GM12878 (cell line): ENCODE measurements around the gene CIDEC. TPM values are rescaled to one million over a fixed set of nuclear protein-coding genes. Genes with fewer than 3 reads are reported as not detected.

Source experiments
- ATAC-seq: fragments of 200-7000 bp; cut with Tn5 transposase; 3 replicates; pipeline ENCODE4 v1.9.1; 2020; ENCODE audit warnings: mild to moderate bottlenecking, moderate library complexity
- BruUV-seq: library from RNA; stranded (reverse); fragments of 400-500 nt; replicated peaks from 2 replicates; lab custom pipeline; 2021; lab: Mats Ljungman, UMichigan
- CTCF ChIA-PET: fragments of 300-600 bp; sonication (Branson Sonifier 250); formaldehyde crosslinking; extraction: SDS; loops from one replicate; lab custom pipeline; 2021; ENCODE audit warnings: inconsistent platforms; lab: Yijun Ruan, JAX
- POLR2A ChIA-PET: fragments of 350-600 bp; formaldehyde crosslinking; extraction: SDS; loops from one replicate; lab custom pipeline; 2021; ENCODE audit warnings: inconsistent platforms; lab: Charles Lee
- RAD21 ChIA-PET: fragments of 300-600 bp; sonication (Branson Sonifier 250); formaldehyde crosslinking; loops from one replicate; lab custom pipeline; 2023; ENCODE audit warnings: antibody characterized with exemption; ENCODE audit not compliant: unreplicated experiment; lab: Charles Lee
- SMC1A ChIA-PET: fragments of 300-600 bp; sonication (Branson Sonifier 250); formaldehyde crosslinking; loops from one replicate; lab custom pipeline; 2023; ENCODE audit not compliant: unreplicated experiment, uncharacterized antibody; lab: Charles Lee
- DNase-seq: peaks from one replicate; pipeline ENCODE4 v3.0.0-alpha.2; 2011; ENCODE audit warnings: low read depth, low spot score
- FAIRE-seq: peaks from 3 replicates; lab custom pipeline; 2011; peaks lifted over from hg19 to GRCh38; lab: Jason Lieb, UNC
- H2AFZ ChIP-seq: 2 replicates; pipeline ENCODE4 v1.6.0; 2011; ENCODE audit warnings: low read depth, low read length, control low read depth; ENCODE audit not compliant: control insufficient read depth
- H3K27ac ChIP-seq: 2 replicates; pipeline ENCODE4 v1.5.1; 2011; ENCODE audit warnings: control low read depth; ENCODE audit not compliant: control insufficient read depth, insufficient read depth
- H3K27me3 ChIP-seq, 2 experiments: replicated peaks in 1 of 2; 2 replicates each; pipeline versions ENCODE4 v1.6.0 to v1.6.1; 2011; ENCODE audit warnings: low read length in 1 of 2; ENCODE audit not compliant: control insufficient read depth in 2 of 2, insufficient read depth in 2 of 2
- H3K36me3 ChIP-seq, 2 experiments: 2 replicates each; pipeline ENCODE4 v1.5.1; 2011; ENCODE audit warnings: low read length in 1 of 2; ENCODE audit not compliant: control insufficient read depth in 2 of 2, insufficient read depth in 2 of 2
- H3K4me1 ChIP-seq: 2 replicates; pipeline ENCODE4 v1.6.1; 2011; ENCODE audit warnings: mild to moderate bottlenecking, low read length, moderate library complexity, mixed read lengths; ENCODE audit not compliant: control insufficient read depth, insufficient read depth
- H3K4me2 ChIP-seq: 2 replicates; pipeline ENCODE4 v1.6.0; 2011; ENCODE audit warnings: control low read depth; ENCODE audit not compliant: control insufficient read depth, insufficient read depth
- H3K4me3 ChIP-seq: fragments of 200-600 bp; sonication (generic); 2 replicates; pipeline ENCODE4 v1.5.1; 2016
- H3K79me2 ChIP-seq: 2 replicates; pipeline ENCODE4 v1.6.0; 2011; ENCODE audit warnings: low read length; ENCODE audit not compliant: control insufficient read depth, insufficient read depth
- H3K9ac ChIP-seq: 2 replicates; pipeline ENCODE4 v1.8.0; 2011; ENCODE audit warnings: low read length, control low read depth, mixed read lengths; ENCODE audit not compliant: control insufficient read depth, insufficient read depth
- H3K9me3 ChIP-seq: replicated peaks from 3 replicates; pipeline ENCODE4 v1.5.1; 2011; ENCODE audit warnings: mild to moderate bottlenecking, low read length; ENCODE audit not compliant: control insufficient read depth, insufficient read depth
- H4K20me1 ChIP-seq: 2 replicates; pipeline ENCODE4 v1.6.0; 2011; ENCODE audit not compliant: control insufficient read depth, insufficient read depth
- BHLHE40 ChIP-seq, 2 experiments: fragments of 450-650 bp in 1 of 2; IDR thresholded peaks; 2 replicates each; pipeline ENCODE4 v1.6.1; 2011 to 2017; ENCODE audit warnings: low read depth in 2 of 2, borderline replicate concordance in 1 of 2, improper control_type of control experiment in 1 of 2, low read length in 1 of 2, mild to moderate bottlenecking in 1 of 2
- BRCA1 ChIP-seq: IDR thresholded peaks from 2 replicates; pipeline ENCODE4 v1.6.1; 2011; ENCODE audit warnings: low read depth, low read length, improper control_type of control experiment
- CEBPZ ChIP-seq: fragments of 150-350 bp; IDR thresholded peaks from 2 replicates; pipeline ENCODE4 v1.6.1; 2016; ENCODE audit warnings: low read depth, low read length
- EGR1 ChIP-seq, 2 experiments: IDR thresholded peaks; 1 replicate in 1 of 2; 2 replicates in 1 of 2; pipeline ENCODE4 v1.6.1; 2011 to 2012; ENCODE audit warnings: low read depth in 2 of 2, low read length in 2 of 2, borderline replicate concordance in 1 of 2, mild to moderate bottlenecking in 1 of 2, moderate library complexity in 1 of 2
- FOXK2 ChIP-seq: fragments of 450-650 bp; IDR thresholded peaks from 2 replicates; pipeline ENCODE4 v1.6.1; 2017; ENCODE audit warnings: mild to moderate bottlenecking, moderate library complexity
- HDAC2 ChIP-seq: fragments of 200-600 bp; sonication (generic); IDR thresholded peaks from 2 replicates; pipeline ENCODE4 v1.6.1; 2017
- MEF2A ChIP-seq: IDR thresholded peaks from 2 replicates; pipeline ENCODE4 v1.6.1; 2011; ENCODE audit warnings: low read depth, mild to moderate bottlenecking, low read length, moderate library complexity; ENCODE audit not compliant: insufficient read depth
- MEF2B ChIP-seq: fragments of 450-650 bp; IDR thresholded peaks from 2 replicates; pipeline ENCODE4 v1.6.1; 2018; ENCODE audit warnings: mild to moderate bottlenecking, moderate library complexity; ENCODE audit not compliant: partially characterized antibody, poor library complexity, severe bottlenecking
- RFX5 ChIP-seq: IDR thresholded peaks from 2 replicates; pipeline ENCODE4 v1.6.1; 2011; ENCODE audit warnings: low read depth, low read length, improper control_type of control experiment
- SMAD1 ChIP-seq: fragments of 450-650 bp; IDR thresholded peaks from 2 replicates; pipeline ENCODE4 v1.6.1; 2018; ENCODE audit warnings: mild to moderate bottlenecking, low read depth; ENCODE audit not compliant: partially characterized antibody
- SMC3 ChIP-seq: IDR thresholded peaks from 2 replicates; pipeline ENCODE4 v1.6.1; 2011; ENCODE audit warnings: low read length, improper control_type of control experiment, borderline replicate concordance
- TCF3 ChIP-seq: IDR thresholded peaks from 2 replicates; pipeline ENCODE4 v1.6.1; 2012; ENCODE audit warnings: low read depth, mild to moderate bottlenecking, low read length, borderline replicate concordance; ENCODE audit not compliant: insufficient read depth
- WGBS: methylation state at CpG from one replicate; pipeline ENCODE4 v1.1.6; 2016; ENCODE audit warnings: low lambda C conversion rate; ENCODE audit not compliant: insufficient replicate concordance, insufficient coverage; ENCODE audit errors: missing lambda C conversion rate; 5-methylcytosine and 5-hydroxymethylcytosine counted together
- in situ Hi-C: fragments of 300-500 bp; cut with MboI; formaldehyde crosslinking; loops from 9 replicates; pipeline ENCODE4 v1.14.3; 2018; ENCODE audit warnings: mixed read lengths
- intact Hi-C: fragments of 100-400 bp; cut with micrococcal nuclease; formaldehyde crosslinking; loops from one replicate; pipeline ENCODE4 v1.14.2; 2022; ENCODE audit not compliant: unreplicated experiment
- polyA plus RNA-seq, 11 experiments: library from polyadenylated mRNA; depleted of rRNA in 4 of 11; unstranded in 6 of 11; stranded (reverse) in 5 of 11; fragments of >200 nt; fragmentation: Nextera tagmentation in 4 of 11; fragmentation: Illumina TruSeq in 1 of 11; extraction: Ambion mirVana in 4 of 11; extraction: Trizol in 1 of 11; gene quantifications; 1 replicate in 1 of 11; 2 replicates in 10 of 11; pipeline versions ENCODE4 v1.2.1 to v1.2.3, GENCODE V29; 2011 to 2016; ENCODE audit warnings: inconsistent platforms in 2 of 11, missing spikeins in 2 of 11, low read depth in 1 of 11
- total RNA-seq, 4 experiments: library from RNA; depleted of rRNA in 3 of 4; stranded (reverse); fragments of >200 nt in 3 of 4; fragmentation: Illumina TruSeq in 1 of 4; extraction: Trizol in 1 of 4; gene quantifications; 2 replicates each; pipeline versions ENCODE4 v1.2.1 to v1.2.3, GENCODE V29; 2013 to 2021

The CIDEC gene
- total and polyA plus RNA-seq, 10 of the 15 experiments (the other 5 are each of a cell fraction or from before 2014, with no cell fraction given) = 0.10 to 0.49 TPM; not detected in 8

GRCh38 chr3:9914559-9915253 is 34.7 kb upstream of the CIDEC start:
- TF ChIP-seq EGR1 (IDR thresholded peaks at IDR 0.05; ENCODE audit: borderline replicate concordance in 1 of 2, low read depth in 2 of 2, low read length in 2 of 2) (0 out of 3 replicates have a peak, but pooled peaks of 1 of the 2 experiments have one; percentile 8), HDAC2 (no peak)
- POLR2A ChIA-PET = interaction anchor here (0.8 kb wide), 1 partner anchor 14 kb away, joined by 3 read pairs; no protein-coding TSS in a partner anchor
- in situ Hi-C loops = no loop called here
- Histone ChIP-seq H4K20me1 (no peaks in the 10 kb centered on the region), H3K36me3 (no peaks in the 10 kb centered on the region), H3K27ac (no peak overlapping the region), H3K4me1 (peaks cover 12% of the 10 kb centered on the region), H3K27me3 (peaks cover 0 to 2% of the 10 kb centered on the region in 2 experiments; a peak in 1 of 4 replicates), H3K9ac (no peak overlapping the region; the same call in 1 of the 2 replicates), H3K4me3 (peak overlapping the region; percentile 54), H2AFZ (peak overlapping the region; percentile 81), H3K4me2 (peak overlapping the region; percentile 98), H3K9me3 (no peaks in the 10 kb centered on the region), H3K79me2 (no peaks in the 10 kb centered on the region)
- intact Hi-C loops = no loop called here
- ATAC-seq = no peak; the same call in 1 of the 3 replicates
- CTCF ChIA-PET = interaction anchor here (1.3 to 4.4 kb wide), 3 partner anchors 17 to 64 kb away, joined by 3 to 31 read pairs (median 3); partner anchors contain the start of gene CRELD1
- 58% methylated on average over 8 of the region's 15 CpGs for WGBS
- no peak for DNase-seq
- RAD21 ChIA-PET = interaction anchor here (1.2 kb wide), 1 partner anchor 18 kb away, joined by 4 read pairs; no protein-coding TSS in a partner anchor
- SMC1A ChIA-PET = interaction anchor here (0.6 kb wide), 1 partner anchor 23 kb away, joined by 3 read pairs; no protein-coding TSS in a partner anchor
- BruUV-seq = no TSS peak
- no peak for FAIRE-seq

GRCh38 chr3:9914011-9914410 is 34.0 kb upstream of the CIDEC start:
- Histone ChIP-seq H3K4me2 (no peak overlapping the region), H3K9me3 (no peaks in the 10 kb centered on the region), H3K4me1 (peaks cover 18% of the 10 kb centered on the region), H3K36me3 (no peaks in the 10 kb centered on the region), H3K79me2 (no peaks in the 10 kb centered on the region), H3K27me3 (peaks cover 0 to 2% of the 10 kb centered on the region in 2 experiments; a peak in 1 of 4 replicates), H3K9ac (no peak overlapping the region), H2AFZ (no peak overlapping the region), H3K4me3 (no peak overlapping the region), H4K20me1 (no peaks in the 10 kb centered on the region), H3K27ac (no peak overlapping the region)
- FAIRE-seq (no peak), ATAC-seq (no peak), DNase-seq (no peak)
- ChIA-PET RAD21 (interaction anchor here (1.2 kb wide), 1 partner anchor 18 kb away, joined by 4 read pairs; no protein-coding TSS in a partner anchor), CTCF (interaction anchor here (0.9 to 4.4 kb wide), 4 partner anchors 16 to 65 kb away, joined by 3 to 31 read pairs (median 3); partner anchors contain the start of gene CRELD1), SMC1A (interaction anchor here (1.0 to 1.3 kb wide), 3 partner anchors 16 to 93 kb away, joined by 3 to 5 read pairs (median 3); no protein-coding TSS in a partner anchor), POLR2A (interaction anchor here (0.6 to 1.1 kb wide), 3 partner anchors 13 to 24 kb away, joined by 3 read pairs; no protein-coding TSS in a partner anchor)
- intact Hi-C loops (no loop called here), in situ Hi-C loops (no loop called here)
- no TSS peak for BruUV-seq
- 100% methylated on average over 1 of the region's 1 CpG for WGBS
- no peak for TF ChIP-seq RFX5
- no peak for TF ChIP-seq SMAD1
- TF ChIP-seq SMC3 = no peak
- no peak for TF ChIP-seq TCF3
- TF ChIP-seq MEF2B = no peak
- no peak for TF ChIP-seq BHLHE40 (IDR thresholded peaks at IDR 0.05; ENCODE audit: borderline replicate concordance in 1 of 2, low read depth in 2 of 2, low read length in 1 of 2)
- no peak for TF ChIP-seq CEBPZ
- no peak for TF ChIP-seq FOXK2
- no peak for TF ChIP-seq BRCA1
- no peak for TF ChIP-seq MEF2A
